A673 (cell line): ENCODE results near the gene TSTD1.

Source experiments
- CTCF ChIP-seq: fragments of 300-800, 200-600 bp; sonication (generic); conservative IDR thresholded peaks from 2 replicates; pipeline ENCODE4 v1.5.1; 2017; ENCODE audit warnings: low read depth, mild to moderate bottlenecking, antibody characterized with exemption, low read length, moderate library complexity, mixed read lengths
- EZH2 ChIP-seq: fragments of 200-600 bp; sonication (generic); IDR thresholded peaks from 2 replicates; pipeline ENCODE4 v1.6.1; 2017; ENCODE audit warnings: borderline replicate concordance, low read depth, mild to moderate bottlenecking, mixed read lengths, antibody characterized with exemption, low read length; ENCODE audit not compliant: poor library complexity, severe bottlenecking

GRCh38 chr1:161021970-161022353, 16.8 kb downstream of the TSTD1 start:
- TF ChIP-seq CTCF (no peak), EZH2 (no peak)
